Nephron (organoid): ENCODE measurements around the gene ASAP2.

Experiments used
- H3K27ac Mint-ChIP-seq, 3 experiments: 2 replicates each; pipeline ENCODE4 v1.8.0; 2020; ENCODE audit warnings: mixed read lengths in 3 of 3, mild to moderate bottlenecking in 2 of 3, moderate library complexity in 1 of 3
- H3K27me3 Mint-ChIP-seq: 2 replicates; pipeline ENCODE4 v1.8.0; 2021; ENCODE audit warnings: low read depth, mild to moderate bottlenecking, moderate library complexity, mixed read lengths
- H3K36me3 Mint-ChIP-seq: 2 replicates; pipeline ENCODE4 v1.8.0; 2020; ENCODE audit warnings: low read depth, mixed read lengths
- H3K4me1 Mint-ChIP-seq: 2 replicates; pipeline ENCODE4 v1.8.0; 2020; ENCODE audit warnings: mixed read lengths
- H3K4me3 Mint-ChIP-seq, 3 experiments: 2 replicates each; pipeline ENCODE4 v1.8.0; 2020; ENCODE audit warnings: mild to moderate bottlenecking in 3 of 3, mixed read lengths in 3 of 3, moderate library complexity in 2 of 3
- H3K9me3 Mint-ChIP-seq: 2 replicates; pipeline ENCODE4 v1.8.0; 2020; ENCODE audit warnings: mixed read lengths
- CTCF ChIP-seq, 3 experiments: fragments of 200-600 bp; sonication (generic); IDR thresholded peaks; one replicate each; pipeline ENCODE4 v1.5.0; 2021; ENCODE audit warnings: antibody characterized with exemption in 3 of 3; ENCODE audit not compliant: unreplicated experiment in 3 of 3

ASAP2 gene

GRCh38 chr2:9377461-9378097 is 171.0 kb downstream of the ASAP2 start:
- Mint-ChIP-seq H3K36me3 (peaks cover 61% of the 10 kb centered on the region), H3K9me3 (no peaks in the 10 kb centered on the region), H3K27me3 (no peaks in the 10 kb centered on the region), H3K4me1 (no peaks in the 10 kb centered on the region), H3K4me3 (no peak overlapping the region), H3K27ac (peak overlapping the region in 2 of 3 experiments; percentile 14 to 62)
- TF ChIP-seq CTCF (IDR thresholded peaks at IDR 0.05; ENCODE audit: unreplicated experiment in 3 of 3), result no peak

GRCh38 chr2:9378433-9379390 is 172.1 kb downstream of the ASAP2 start:
- no peaks in the 10 kb centered on the region for H3K27me3 Mint-ChIP-seq
- H3K27ac Mint-ChIP-seq, result no peak overlapping the region
- H3K4me3 Mint-ChIP-seq, result no peak overlapping the region
- TF ChIP-seq CTCF (IDR thresholded peaks at IDR 0.05; ENCODE audit: unreplicated experiment in 3 of 3), result no peak
- H3K9me3 Mint-ChIP-seq, result no peaks in the 10 kb centered on the region
- no peaks in the 10 kb centered on the region for H3K4me1 Mint-ChIP-seq
- H3K36me3 Mint-ChIP-seq, result peaks cover 66% of the 10 kb centered on the region

GRCh38 chr2:9379391-9379755 is 172.8 kb downstream of the ASAP2 start:
- no peak for TF ChIP-seq CTCF (IDR thresholded peaks at IDR 0.05; ENCODE audit: unreplicated experiment in 3 of 3)
- Mint-ChIP-seq H3K9me3 (no peaks in the 10 kb centered on the region), H3K27me3 (no peaks in the 10 kb centered on the region), H3K4me3 (no peak overlapping the region), H3K4me1 (no peaks in the 10 kb centered on the region), H3K27ac (no peak overlapping the region), H3K36me3 (peaks cover 60% of the 10 kb centered on the region)

- Mint-ChIP-seq H3K9me3 (no peaks in the 10 kb centered on the region), H3K36me3 (peaks cover 59% of the 10 kb centered on the region), H3K27ac (no peak overlapping the region), H3K27me3 (no peaks in the 10 kb centered on the region), H3K4me1 (no peaks in the 10 kb centered on the region), H3K4me3 (no peak overlapping the region)
- TF ChIP-seq CTCF (IDR thresholded peaks at IDR 0.05; ENCODE audit: unreplicated experiment in 3 of 3), result no peak
These were observed 174.4 kb downstream of the ASAP2 start for GRCh38 chr2:9380702-9381628.

- no peaks in the 10 kb centered on the region for H3K27me3 Mint-ChIP-seq
- TF ChIP-seq CTCF (IDR thresholded peaks at IDR 0.05; ENCODE audit: unreplicated experiment in 3 of 3), result no peak
- H3K36me3 Mint-ChIP-seq, result peaks cover 53% of the 10 kb centered on the region
- no peaks in the 10 kb centered on the region for H3K9me3 Mint-ChIP-seq
- no peak overlapping the region for H3K4me3 Mint-ChIP-seq
- H3K4me1 Mint-ChIP-seq, result peaks cover 4% of the 10 kb centered on the region
- no peak overlapping the region for H3K27ac Mint-ChIP-seq
These were observed 176.1 kb downstream of the ASAP2 start for GRCh38 chr2:9382604-9383235.
